Lower lobe of right lung (tissue), 2 donors: ENCODE data around the gene WDR5. TPM values are rescaled to one million over a fixed set of nuclear protein-coding genes. Genes with fewer than 3 reads are reported as not detected.

ENCODE experiments used
- ATAC-seq, 2 donors: fragments of 200-7000 bp; cut with Tn5 transposase; one replicate each; pipeline ENCODE4 v1.9.1; 2020 to 2022; ENCODE audit warnings: mild to moderate bottlenecking in 2 of 2, moderate library complexity in 2 of 2
- DNase-seq: peaks from one replicate; pipeline ENCODE4 v3.0.0-alpha.2; 2020
- H3K27ac ChIP-seq: fragments of 200-600 bp; one replicate; pipeline ENCODE4 v1.8.0; 2022
- H3K27me3 ChIP-seq: fragments of 200-600 bp; one replicate; pipeline ENCODE4 v1.8.0; 2022; ENCODE audit warnings: low read depth
- H3K36me3 ChIP-seq: fragments of 200-600 bp; one replicate; pipeline ENCODE4 v1.8.0; 2022; ENCODE audit warnings: mild to moderate bottlenecking
- H3K4me1 ChIP-seq: fragments of 200-600 bp; one replicate; pipeline ENCODE4 v1.8.0; 2022
- H3K4me3 ChIP-seq: fragments of 200-600 bp; one replicate; pipeline ENCODE4 v1.8.0; 2022; ENCODE audit warnings: mild to moderate bottlenecking
- H3K9me3 ChIP-seq: fragments of 200-600 bp; one replicate; pipeline ENCODE4 v1.8.0; 2022
- intact Hi-C: fragments of 100-400 bp; cut with DNase I; formaldehyde crosslinking; loops from one replicate; pipeline ENCODE4 v1.11.0; 2022
- total RNA-seq: library from RNA; stranded (reverse); fragmentation: NEBNext Ultra II Directional; extraction: Animal tissue kit (Norgen Biotek cat#: 25700); gene quantifications from one replicate; pipeline ENCODE4 v1.2.1, GENCODE V29; 2021
- TF ChIP-seq, protein P1 (sequence below): fragments of 200-600 bp; IDR thresholded peaks from one replicate; pipeline ENCODE4 v1.8.0; 2022; ENCODE audit warnings: antibody characterized with exemption, mild to moderate bottlenecking
- donor health status: DM: no; HTN: yes; CAD: no; lungs with severe emphysema.

The WDR5 gene
- total RNA-seq, 1 donor from 2014 or later, result 22.6 TPM

DNA sequence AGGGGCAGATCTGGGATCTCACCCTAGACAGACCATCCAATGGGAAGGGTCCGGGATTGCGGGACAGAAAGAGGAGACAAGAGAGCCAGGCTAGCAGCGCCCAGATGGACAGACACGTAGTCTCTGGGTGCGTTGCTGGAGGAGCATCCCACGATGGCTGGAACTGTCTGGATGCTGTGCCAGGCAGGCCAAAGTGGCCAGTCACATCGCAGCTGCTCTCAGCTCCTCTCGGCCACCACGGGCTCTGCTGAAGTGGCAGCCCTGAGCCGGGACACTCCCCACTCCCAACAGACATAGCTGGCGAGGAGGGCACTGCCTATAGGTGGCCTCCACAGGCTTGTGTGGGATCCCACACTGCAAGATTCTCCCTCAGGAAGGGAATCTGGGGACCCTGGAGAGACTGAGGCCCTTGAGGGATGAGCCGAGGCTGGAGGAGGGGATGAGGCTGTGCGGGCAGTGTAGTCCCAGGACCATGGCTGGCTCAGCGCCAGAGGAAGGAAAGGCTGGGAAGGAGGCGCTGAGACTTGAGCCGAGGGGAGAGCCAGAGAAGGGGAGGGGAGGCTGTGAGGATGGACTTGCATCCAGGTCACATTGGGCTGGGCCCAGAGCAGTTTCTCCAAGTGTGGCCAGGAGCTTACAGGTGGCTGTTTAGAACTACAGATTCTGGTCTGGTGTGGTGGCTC lies 10.3 kb upstream of the WDR5 start:
- TF ChIP-seq, protein P1, sequence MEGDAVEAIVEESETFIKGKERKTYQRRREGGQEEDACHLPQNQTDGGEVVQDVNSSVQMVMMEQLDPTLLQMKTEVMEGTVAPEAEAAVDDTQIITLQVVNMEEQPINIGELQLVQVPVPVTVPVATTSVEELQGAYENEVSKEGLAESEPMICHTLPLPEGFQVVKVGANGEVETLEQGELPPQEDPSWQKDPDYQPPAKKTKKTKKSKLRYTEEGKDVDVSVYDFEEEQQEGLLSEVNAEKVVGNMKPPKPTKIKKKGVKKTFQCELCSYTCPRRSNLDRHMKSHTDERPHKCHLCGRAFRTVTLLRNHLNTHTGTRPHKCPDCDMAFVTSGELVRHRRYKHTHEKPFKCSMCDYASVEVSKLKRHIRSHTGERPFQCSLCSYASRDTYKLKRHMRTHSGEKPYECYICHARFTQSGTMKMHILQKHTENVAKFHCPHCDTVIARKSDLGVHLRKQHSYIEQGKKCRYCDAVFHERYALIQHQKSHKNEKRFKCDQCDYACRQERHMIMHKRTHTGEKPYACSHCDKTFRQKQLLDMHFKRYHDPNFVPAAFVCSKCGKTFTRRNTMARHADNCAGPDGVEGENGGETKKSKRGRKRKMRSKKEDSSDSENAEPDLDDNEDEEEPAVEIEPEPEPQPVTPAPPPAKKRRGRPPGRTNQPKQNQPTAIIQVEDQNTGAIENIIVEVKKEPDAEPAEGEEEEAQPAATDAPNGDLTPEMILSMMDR, result no peak
- no peak overlapping the region for H3K27ac ChIP-seq
- no peak overlapping the region for H3K4me3 ChIP-seq
- H3K9me3 ChIP-seq, result no peaks in the 10 kb centered on the region
- DNase-seq, result no peak
- intact Hi-C loops, result no loop called here
- ATAC-seq, result peak in 1 of 2 donors; percentile 9
- H3K4me1 ChIP-seq, result peaks cover under 1% of the 10 kb centered on the region
- no peaks in the 10 kb centered on the region for H3K36me3 ChIP-seq
- no peaks in the 10 kb centered on the region for H3K27me3 ChIP-seq

- ATAC-seq (no peak), DNase-seq (no peak)
- TF ChIP-seq, protein P1, result no peak
- H3K36me3 ChIP-seq, result no peaks in the 10 kb centered on the region
- H3K9me3 ChIP-seq, result no peaks in the 10 kb centered on the region
- no peaks in the 10 kb centered on the region for H3K27me3 ChIP-seq
- no peak overlapping the region for H3K27ac ChIP-seq
- intact Hi-C loops, result no loop called here
- H3K4me3 ChIP-seq, result no peak overlapping the region
- H3K4me1 ChIP-seq, result peaks cover 9% of the 10 kb centered on the region
These were observed 9.5 kb upstream of the WDR5 start for GRCh38 chr9:134126373-134126772.

- no peaks in the 10 kb centered on the region for H3K36me3 ChIP-seq
- TF ChIP-seq, protein P1, result no peak
- intact Hi-C loops, result no loop called here
- ATAC-seq (no peak), DNase-seq (no peak)
- H3K4me1 ChIP-seq, result peaks cover 13% of the 10 kb centered on the region
- no peak overlapping the region for H3K4me3 ChIP-seq
- H3K9me3 ChIP-seq, result no peaks in the 10 kb centered on the region
- H3K27ac ChIP-seq, result no peak overlapping the region
- H3K27me3 ChIP-seq, result no peaks in the 10 kb centered on the region
These were observed 8.8 kb upstream of the WDR5 start for GRCh38 chr9:134127065-134127580.

GRCh38 chr9:134127616-134128015 lies 8.3 kb upstream of the WDR5 start:
- Histone ChIP-seq H3K9me3 (no peaks in the 10 kb centered on the region), H3K4me1 (peaks cover 13% of the 10 kb centered on the region), H3K27me3 (no peaks in the 10 kb centered on the region), H3K4me3 (no peak overlapping the region), H3K36me3 (no peaks in the 10 kb centered on the region), H3K27ac (no peak overlapping the region)
- no peak for ATAC-seq
- intact Hi-C loops, result no loop called here
- TF ChIP-seq, protein P1, result no peak
- DNase-seq, result no peak

DNA sequence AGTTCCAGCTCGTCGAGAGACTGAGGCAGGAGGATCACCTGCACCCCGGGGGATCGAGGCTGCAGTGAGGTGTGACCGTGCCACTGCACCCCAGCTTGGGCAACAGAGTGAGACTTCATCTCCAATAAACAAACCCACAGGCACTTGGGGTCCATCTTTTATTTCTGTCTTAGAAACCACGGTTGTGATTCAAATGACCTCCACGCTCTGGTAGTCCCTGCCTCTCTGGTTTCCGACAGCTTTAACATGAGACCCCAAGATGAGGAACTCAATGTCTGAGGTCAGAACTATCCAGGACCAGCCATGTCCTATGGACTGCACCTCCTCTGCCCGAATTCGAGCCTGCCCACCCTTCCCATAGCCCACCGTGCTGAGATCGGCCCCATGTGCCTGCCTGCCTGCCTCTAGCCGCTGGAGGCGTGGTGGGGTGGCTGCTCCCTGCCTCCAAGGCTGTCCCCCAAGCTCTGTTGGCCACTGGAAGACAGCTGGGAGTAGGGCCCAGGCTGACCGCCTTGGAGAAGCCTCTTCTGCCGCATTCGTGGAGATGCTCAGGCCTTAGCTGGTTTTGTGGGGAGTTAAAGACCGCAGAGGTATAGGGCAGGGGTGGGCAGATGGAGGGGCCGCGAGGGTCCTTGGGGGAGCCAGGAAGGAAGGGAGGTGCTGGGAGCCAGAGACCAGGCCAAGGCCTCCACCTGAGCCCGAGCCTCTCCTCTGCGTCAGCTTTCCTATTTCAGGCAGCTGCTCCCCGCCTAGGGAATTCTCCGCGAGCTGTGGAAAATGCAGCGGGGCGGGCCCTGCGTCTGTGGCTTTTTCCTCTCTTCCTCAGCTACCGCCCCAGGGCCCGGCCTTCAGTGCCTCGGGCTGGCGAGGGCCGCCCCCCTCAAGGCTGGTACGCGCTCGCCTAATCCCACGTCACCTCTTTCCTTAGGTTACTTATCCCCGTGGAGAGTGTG lies 6.9 kb upstream of the WDR5 start:
- H3K4me1 ChIP-seq, result peaks cover 16% of the 10 kb centered on the region
- intact Hi-C loops, result no loop called here
- no peaks in the 10 kb centered on the region for H3K27me3 ChIP-seq
- TF ChIP-seq, protein P1, result no peak
- DNase-seq (no peak), ATAC-seq (no peak)
- H3K4me3 ChIP-seq, result no peak overlapping the region
- no peaks in the 10 kb centered on the region for H3K9me3 ChIP-seq
- no peak overlapping the region for H3K27ac ChIP-seq
- H3K36me3 ChIP-seq, result no peaks in the 10 kb centered on the region
